IPS-NIHi11 (cell line): ENCODE measurements around the gene RAB20.
"Not testable (repeated sequence)": the region's sequence is repeated elsewhere in the genome, so short reads cannot be mapped to it uniquely, and the experiment has no call there.

Experiments used
- DNase-seq: peaks from one replicate; pipeline ENCODE4 v3.0.0; 2012; ENCODE audit warnings: mixed read lengths, low spot score

The RAB20 gene

DNA sequence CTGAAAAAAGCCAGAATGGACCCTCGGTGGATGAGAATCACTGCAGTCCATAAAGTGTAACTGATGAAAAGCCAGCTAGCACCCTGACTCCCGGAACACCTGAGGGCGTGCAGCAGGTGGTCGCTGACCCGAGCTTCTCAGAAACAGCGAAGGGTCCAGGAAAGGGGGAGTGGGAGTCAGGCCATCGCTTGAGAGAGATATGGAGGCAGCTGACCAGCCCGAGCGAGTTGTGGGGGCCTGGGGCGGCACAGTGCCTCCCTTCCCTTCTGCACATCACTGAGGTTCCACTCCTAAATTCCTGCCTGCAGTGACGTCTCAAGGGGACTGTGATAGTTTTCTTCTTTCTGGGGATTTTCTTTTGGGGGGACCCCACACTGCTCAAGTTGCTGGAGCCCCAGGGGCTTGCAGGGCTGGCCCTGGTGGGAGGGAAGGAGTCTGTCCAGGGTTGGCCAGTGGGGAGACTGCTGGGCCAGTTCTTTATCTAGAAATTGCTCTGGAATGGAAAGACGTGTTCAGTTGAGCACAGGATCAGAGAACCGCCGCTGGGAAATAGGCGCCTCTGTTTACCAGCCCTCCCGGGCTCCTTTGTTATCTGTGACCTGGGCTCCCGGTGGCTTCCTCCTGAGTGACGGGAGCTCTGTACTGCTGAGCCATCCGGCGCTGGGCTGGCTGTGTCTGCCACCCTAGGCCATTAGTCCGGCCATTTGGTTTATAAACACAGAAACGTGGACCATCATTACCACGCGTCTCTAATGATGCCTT, 71.3 kb downstream of the RAB20 start:
- DNase-seq = no peak

DNA sequence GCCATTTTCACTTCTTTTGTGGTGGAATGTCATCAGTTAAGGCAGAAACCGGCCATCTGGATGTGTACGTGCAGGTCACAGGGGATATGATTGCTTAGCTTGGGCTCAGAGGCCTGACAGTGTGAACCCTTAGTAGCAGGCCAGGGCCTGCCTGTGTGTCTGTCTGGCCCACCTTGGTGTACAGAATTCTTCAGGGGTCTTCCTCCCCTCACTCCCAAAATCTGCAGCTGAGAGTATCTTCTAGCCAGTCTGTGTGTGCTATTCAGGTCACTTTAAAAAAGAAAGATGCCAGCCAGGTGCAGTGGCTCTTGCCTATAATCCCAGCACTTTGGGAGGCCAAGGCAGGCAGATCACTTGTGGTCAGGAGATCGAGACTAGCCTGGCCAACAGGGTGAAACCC, 74.6 kb downstream of the RAB20 start:
- not testable (repeated sequence) for DNase-seq

DNA sequence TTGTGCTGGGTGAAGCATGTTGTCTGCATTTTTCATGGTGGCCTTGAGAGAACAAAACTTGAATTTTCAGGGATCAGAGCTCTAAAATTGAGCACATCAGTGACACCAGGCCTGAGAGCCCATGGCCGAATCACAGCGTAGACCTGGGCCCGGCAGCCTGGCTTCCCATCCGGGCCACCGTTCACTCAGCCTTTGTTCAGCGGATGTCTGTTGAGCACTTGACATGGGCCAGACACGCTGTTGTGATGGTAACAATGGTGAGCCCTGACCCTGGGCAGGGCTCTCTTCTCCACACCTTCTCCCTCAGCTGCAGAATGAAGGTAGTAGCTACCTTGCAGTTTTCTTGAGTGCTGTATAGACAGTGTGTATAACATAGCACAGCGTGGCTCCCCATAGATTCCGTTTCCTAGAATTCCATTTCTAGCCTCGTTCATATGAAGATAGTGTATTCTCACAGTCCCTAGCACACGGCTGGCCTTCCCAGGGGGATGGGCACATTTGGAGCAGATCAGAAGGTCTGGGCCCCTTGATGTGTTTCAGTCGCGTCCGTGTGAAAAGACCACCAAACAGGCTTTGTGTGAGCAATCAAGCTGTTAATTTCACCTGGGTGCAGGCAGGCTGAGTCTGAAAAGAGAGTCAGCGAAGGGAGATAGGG, 75.3 kb downstream of the RAB20 start:
- peak; percentile 47 for DNase-seq

DNA sequence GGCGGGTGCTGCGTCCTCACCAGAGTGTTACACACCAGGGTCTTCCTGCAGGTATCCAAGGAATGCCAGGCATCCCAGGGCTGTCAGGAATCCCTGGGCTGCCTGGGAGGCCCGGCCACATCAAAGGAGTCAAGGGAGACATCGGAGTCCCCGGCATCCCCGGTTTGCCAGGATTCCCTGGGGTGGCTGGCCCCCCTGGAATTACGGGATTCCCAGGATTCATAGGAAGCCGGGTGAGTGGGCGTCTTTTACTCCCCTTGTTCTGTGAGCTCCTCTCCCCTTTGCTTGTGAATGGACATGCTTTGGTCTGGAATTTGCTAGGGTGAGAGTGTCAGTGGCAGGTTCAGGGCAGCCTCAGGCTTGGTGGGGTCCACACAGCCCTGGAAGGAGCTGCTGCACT, 75.9 kb downstream of the RAB20 start:
- peak; percentile 89 for DNase-seq

DNA sequence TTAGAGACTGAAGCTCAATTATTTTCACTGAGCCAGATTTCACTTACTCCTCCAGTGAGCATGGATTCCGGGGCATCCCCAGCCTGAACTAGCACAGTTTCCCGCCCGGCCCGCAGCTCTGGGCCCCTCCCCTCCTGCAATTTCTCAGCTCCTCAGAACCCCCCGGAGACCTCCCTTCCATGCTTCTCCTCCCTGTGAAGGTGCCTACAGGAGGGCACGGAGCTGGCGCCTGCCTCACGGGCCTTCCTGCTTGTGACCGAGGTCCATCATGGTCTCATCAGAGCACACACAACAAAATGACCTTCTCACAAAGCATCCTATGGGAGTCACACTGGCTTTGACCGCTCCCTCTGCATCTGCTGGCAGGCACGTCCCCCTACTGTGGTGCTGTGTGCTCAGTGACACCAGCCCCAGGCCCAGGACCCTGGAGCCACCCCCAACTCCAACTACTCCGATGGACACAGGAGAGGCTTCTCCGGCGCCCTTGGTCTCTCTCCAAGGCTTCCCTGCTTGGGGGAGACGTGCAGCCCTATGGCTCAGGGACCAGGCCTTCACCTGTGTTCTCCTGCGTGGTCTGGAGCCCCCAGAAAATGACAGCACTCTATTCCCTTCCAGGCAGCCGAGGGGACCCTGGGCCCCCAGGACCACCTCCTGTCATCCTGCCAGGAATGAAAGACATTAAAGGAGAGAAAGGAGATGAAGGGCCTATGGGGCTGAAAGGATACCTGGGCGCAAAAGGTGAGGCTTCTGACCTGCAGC, 77.1 kb downstream of the RAB20 start:
- no peak for DNase-seq

DNA sequence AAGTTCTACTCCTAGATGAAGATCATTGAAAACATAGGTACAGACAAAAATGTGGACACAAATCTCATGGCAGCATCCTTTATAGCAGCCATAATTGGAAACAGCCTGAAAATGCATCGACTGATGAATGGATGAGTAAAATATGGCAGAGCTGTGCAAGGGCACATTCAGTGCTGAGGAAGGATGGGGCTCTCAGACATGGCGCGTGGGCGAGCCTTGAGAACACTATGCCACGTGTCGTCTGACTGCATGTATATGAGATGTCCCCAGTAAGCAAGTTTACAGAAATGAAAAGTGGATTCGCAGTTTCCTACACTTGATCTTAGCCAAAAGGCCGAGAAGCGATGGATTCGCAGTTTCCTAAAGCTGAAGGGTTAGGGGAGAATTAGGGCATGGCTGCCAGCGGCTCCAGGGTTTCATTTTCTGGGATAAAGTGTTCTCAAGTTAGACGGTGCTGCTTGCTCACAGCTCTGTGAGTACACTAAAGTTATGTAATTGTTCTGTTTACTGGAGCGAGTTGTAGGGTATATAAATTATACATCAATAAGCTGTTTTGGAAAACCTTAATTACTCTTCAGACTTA, 78.0 kb downstream of the RAB20 start:
- no peak for DNase-seq

DNA sequence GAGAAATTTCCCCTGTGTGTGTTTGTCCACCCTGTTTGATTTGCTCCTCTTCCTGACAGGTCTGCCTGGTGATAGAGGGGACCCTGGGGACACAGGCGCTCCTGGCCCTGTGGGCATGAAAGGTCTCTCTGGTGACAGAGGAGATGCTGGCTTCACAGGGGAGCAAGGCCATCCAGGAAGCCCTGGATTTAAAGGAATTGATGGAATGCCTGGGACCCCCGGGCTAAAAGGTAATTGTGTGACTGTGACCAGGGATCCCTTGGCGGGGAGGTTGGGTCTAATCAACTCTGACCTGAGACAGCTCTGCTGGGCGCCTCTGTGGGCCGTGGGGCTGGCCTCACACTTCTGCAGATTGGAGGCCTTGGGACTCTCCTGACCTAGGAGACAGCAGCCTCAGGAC, 81.4 kb downstream of the RAB20 start:
- DNase-seq = no peak

DNA sequence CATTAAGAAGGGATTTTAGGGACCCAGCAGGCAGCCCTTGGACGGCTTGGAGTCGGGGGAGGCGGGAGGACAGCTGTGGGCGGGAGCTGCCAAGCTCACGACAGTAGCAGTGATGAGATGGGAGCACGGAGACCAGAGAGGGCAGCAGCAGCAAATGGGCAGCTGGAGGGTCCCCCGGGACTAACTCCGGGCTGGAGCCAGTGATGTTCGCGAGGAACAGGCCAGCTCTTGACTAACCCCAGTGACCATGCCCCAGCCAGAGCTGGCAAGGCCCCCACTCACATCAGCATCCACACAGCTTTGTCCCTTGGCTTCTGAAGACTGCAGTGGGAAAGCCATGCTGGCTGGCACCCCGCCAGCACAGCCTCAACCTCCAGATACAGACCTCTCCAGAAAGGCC, 81.9 kb downstream of the RAB20 start:
- no peak for DNase-seq

DNA sequence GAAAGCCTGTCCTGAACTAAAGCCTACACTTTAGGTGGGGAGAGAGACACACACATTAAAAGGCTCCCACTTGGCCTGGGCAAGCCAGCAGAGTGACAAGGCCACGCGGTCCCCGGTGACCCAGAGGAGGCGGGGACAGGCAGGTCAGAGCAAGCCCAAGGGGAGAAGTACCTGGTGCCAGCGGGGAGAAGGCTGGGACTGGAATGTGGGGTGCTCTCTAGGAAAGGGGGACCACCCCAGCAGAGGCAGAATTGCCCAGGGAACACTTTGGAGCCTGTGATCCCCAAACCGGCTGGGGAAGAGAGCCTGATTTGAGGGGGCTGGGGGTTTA, 82.3 kb downstream of the RAB20 start:
- no peak for DNase-seq

DNA sequence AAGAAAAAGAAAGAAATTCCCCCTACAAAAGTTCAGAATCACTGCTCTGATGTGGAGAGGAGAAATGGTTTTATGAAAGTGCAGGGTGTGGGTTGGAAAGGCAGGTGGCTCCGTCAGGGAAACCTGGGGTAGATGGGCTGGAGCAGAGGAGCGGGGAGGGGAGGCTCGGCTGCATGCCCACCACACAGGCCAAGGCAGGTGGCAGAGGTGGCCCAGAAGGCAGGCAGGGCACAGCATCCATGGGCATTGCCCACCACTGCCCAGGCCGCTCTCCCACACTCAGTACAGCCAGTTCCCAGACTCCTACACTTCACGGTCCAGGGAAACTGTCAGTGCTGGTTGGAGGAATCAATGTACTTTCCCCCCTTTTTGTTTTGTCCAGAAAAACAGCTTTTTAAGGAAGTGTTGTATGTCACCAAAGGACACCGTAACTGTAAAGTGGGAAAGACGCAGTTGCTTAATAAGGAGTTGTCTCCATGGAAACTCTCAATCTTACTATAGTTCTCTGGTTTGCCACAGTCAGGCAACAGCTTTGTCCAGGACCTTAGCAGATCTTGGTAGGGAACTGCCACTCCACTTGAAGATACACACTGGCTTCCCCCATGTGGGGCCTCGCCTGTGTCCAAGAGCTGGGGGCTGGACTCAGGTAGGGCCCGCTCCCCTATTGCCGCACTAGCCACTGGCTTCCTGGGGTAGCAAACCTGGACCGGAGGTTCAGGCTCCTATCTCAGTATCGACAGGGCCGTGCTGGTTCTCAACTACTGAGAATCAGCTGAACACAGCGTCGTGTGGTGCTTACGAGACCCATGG, 82.9 kb downstream of the RAB20 start:
- no peak for DNase-seq

DNA sequence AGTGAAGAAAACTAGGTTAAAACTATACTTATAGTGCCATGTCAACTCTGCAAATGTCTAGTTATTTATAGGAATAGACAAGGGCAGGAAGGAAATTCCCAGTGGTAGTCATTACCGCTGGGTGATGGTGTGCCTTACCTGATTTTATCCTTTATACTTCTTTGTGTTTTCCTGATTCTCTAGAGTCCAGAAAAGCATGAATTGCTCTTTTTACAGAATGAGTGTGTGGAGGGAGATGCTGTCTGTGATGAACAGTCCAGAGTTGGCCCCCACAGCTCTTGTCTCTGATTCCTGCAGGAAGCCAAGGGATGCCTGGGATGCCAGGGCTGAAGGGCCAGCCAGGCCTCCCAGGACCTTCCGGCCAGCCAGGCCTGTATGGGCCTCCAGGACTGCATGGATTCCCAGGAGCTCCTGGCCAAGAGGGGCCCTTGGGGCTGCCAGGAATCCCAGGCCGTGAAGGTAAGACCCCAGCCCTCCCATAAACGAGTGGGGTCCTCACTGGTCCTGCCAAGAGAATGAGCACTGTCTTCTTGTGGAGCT, 83.7 kb downstream of the RAB20 start:
- no peak for DNase-seq

DNA sequence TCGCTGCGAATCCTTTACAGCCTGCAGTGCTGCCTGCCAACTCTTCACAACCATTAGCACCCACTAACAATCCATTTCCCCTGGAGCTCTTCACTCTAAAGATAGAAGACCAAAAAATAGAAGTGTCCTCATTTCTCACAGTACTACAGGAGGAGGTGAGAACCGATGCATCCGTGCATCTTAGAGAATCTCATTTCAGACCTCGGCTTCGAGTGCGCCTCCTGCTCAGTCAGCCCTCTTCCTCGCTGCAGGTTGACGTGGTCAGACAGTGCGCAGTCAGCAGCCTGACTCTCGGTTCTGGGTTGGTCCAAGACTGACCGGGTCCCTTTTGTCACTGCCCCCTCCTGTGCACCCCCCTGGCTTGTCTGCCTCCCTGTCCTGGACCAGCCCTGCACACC, 85.3 kb downstream of the RAB20 start:
- DNase-seq = no peak

DNA sequence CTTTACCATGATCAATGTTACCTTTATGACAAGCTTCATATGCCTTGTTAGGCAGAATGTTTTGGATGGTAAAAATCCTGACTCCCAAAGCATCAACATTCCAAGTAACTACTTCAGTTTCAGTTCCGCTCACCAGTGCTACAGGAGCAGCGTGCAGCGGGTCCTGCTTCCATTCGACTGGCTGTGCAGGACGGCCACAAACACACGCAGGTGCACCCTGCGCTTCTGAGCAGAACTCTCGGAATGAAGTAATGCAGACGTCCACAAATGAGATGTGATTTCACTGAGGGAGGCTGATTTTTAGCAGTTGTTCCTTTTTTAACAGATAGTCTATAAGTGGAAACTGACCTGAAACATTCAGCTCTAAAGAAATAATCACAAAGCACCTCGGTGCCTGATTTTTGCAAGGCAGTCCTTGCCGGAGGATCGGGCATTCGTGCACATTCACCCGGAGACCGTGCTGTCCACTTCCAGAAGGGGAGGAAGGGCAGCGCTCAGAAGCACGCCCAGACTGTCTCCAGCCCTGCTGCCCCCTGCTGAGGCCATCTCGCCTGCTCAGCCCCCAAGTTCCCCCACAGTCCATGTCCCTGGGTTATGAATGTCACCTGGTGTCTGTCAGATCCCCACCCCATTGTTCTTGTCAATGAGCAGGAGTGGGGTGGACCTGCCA, 85.8 kb downstream of the RAB20 start:
- DNase-seq = no peak

DNA sequence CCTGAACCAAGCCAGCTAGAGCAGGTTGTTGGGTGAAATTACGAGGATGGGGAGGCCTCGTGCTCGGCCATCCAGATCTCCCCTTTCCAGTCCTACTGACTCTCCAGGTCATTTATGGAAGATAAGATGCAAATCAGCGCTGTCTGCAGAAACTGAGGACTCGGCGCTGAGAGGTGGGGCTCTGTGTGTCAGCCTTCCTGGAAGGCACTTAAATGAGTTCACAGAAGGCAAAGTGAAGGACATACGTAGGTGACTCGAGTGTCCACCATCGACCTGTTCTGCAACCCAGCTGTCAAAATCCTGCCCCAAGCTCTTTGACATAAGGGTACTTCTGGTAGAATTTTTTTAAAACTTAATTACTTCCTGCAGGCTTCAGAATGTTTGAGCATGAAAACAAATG, 86.4 kb downstream of the RAB20 start:
- DNase-seq = no peak

DNA sequence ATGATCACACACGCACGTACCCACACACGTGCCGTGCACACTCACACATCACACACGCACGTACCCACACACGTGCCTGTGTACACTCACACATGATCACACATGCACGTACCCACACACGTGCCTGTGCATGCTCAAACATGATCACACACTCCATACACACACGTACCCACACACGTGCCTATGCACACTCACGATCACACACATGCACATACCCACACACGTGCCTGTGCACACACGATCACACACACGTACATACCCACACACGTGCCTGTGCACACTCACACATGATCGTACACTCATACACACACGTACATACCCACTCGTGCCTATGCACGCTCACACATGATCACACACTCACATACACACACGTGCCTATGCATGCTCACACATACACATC, 86.8 kb downstream of the RAB20 start:
- DNase-seq = no peak
